ENCODE measurements around the gene MLLT3. TPM values are rescaled to one million over a fixed set of nuclear protein-coding genes. Genes with fewer than 3 reads are reported as not detected.

The MLLT3 gene
- total RNA-seq, 4 donors from 2014 or later: 15.1 to 30.5 (median 18.4) TPM

DNA sequence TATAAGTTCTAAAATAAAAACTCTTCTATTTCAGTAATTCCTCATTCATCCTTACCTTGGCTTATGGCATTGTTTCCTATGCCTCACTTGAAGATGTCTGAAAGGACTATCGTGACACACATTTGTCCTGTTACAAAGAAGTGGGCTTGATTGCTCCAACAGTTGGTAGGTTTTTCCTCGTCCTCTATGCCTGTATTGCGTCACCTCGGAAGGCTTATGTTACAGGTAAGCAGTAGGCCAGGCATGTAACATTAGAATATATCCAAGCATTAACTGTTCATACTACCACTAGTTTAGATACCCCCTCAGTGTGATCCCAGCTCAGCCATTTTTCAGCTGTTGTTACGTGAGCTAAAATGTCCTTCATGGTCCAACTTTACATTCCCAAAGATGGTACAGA lies 116.7 kb downstream of the MLLT3 start:
- DNase-seq: no peak
- Histone ChIP-seq H3K4me1 (peaks cover 0 to 5% (median 0%) of the 10 kb centered on the region in 4 donors), H3K4me3 (no peak overlapping the region), H3K27ac (no peak overlapping the region), H3K27me3 (no peaks in the 10 kb centered on the region), H3K36me3 (no peaks in the 10 kb centered on the region), H3K9me3 (no peaks in the 10 kb centered on the region)
- TF ChIP-seq POLR2A (IDR thresholded peaks at IDR 0.05): no peak
- TF ChIP-seq, protein P1, sequence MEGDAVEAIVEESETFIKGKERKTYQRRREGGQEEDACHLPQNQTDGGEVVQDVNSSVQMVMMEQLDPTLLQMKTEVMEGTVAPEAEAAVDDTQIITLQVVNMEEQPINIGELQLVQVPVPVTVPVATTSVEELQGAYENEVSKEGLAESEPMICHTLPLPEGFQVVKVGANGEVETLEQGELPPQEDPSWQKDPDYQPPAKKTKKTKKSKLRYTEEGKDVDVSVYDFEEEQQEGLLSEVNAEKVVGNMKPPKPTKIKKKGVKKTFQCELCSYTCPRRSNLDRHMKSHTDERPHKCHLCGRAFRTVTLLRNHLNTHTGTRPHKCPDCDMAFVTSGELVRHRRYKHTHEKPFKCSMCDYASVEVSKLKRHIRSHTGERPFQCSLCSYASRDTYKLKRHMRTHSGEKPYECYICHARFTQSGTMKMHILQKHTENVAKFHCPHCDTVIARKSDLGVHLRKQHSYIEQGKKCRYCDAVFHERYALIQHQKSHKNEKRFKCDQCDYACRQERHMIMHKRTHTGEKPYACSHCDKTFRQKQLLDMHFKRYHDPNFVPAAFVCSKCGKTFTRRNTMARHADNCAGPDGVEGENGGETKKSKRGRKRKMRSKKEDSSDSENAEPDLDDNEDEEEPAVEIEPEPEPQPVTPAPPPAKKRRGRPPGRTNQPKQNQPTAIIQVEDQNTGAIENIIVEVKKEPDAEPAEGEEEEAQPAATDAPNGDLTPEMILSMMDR (IDR thresholded peaks at IDR 0.05): no peak

DNA sequence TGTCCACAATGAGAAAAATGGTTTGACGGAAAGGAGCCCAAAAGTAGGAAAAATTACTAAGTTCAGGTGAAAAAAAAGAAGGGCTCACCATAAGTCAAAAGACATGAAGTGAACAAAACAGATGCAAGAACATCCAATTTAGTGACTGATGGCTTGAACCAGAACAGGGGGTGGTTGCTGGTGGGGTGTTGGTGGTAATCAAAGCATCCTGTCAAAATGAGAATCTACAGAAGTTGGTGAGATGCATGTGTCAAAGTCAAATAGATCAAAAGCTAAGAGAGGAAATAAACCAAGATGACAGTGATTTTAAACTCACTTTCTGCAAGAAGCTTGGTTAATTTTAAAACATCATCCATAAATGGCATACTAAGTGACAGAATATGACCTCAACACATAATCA lies 117.4 kb downstream of the MLLT3 start:
- no peak for TF ChIP-seq POLR2A (IDR thresholded peaks at IDR 0.05)
- TF ChIP-seq, protein P1 (IDR thresholded peaks at IDR 0.05): no peak
- Histone ChIP-seq H3K27ac (no peak overlapping the region), H3K9me3 (no peaks in the 10 kb centered on the region)

DNA sequence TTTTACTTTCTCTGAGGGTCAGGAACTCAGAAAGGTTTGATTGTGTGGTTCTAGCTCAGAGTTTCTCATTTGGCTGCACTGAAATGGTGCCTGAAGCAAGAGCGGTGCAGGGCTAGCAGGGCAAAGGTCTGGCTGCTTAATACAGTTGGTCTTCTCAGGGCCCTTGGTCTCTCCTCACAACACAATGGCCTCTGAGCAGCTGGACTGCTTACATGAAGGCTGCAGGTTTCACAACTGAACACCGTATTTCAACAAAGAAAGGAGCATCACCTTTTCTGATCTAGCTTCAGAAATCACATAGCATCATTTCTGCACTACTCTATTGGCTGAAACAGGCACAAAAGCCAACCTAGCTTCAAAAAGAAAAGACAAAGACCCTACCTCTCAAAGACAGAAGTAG lies 122.2 kb downstream of the MLLT3 start:
- TF ChIP-seq POLR2A (IDR thresholded peaks at IDR 0.05): no peak
- TF ChIP-seq, protein P1 (IDR thresholded peaks at IDR 0.05): no peak
- H3K27me3 ChIP-seq: no peaks in the 10 kb centered on the region
- H3K27ac ChIP-seq: no peak overlapping the region
- DNase-seq: no peak
- H3K4me1 ChIP-seq: no peaks in the 10 kb centered on the region
- H3K4me3 ChIP-seq: no peak overlapping the region
- H3K9me3 ChIP-seq: no peaks in the 10 kb centered on the region
- H3K36me3 ChIP-seq: no peaks in the 10 kb centered on the region

More for the DNA sequence above, 117.4 kb downstream of the MLLT3 start:
- peaks cover 0 to 5% (median 0%) of the 10 kb centered on the region in 4 donors for H3K4me1 ChIP-seq
- DNase-seq: no peak
- H3K4me3 ChIP-seq: no peak overlapping the region
- H3K36me3 ChIP-seq: no peaks in the 10 kb centered on the region
- H3K27me3 ChIP-seq: no peaks in the 10 kb centered on the region

DNA sequence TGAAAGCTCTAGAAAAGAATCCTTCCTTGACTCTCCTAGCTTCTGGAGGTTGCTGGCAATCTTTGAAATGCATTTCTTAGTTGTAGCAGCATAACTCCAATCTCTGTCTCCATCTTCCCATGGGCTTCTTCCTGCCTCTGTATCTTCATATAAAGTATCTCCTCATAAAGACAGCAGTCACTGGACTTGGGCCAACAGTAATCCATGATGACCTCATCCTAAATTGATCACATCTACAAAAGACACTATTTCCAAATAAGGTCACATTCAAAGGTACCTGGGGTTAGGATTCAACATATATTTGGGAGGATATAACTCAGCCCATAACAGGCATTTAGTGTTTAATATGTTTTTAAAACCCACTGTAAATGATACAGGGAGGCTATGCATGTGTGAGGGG lies 123.3 kb downstream of the MLLT3 start:
- Histone ChIP-seq H3K4me1 (no peaks in the 10 kb centered on the region), H3K27me3 (no peaks in the 10 kb centered on the region), H3K9me3 (no peaks in the 10 kb centered on the region), H3K36me3 (no peaks in the 10 kb centered on the region), H3K27ac (no peak overlapping the region), H3K4me3 (no peak overlapping the region)
- TF ChIP-seq POLR2A (IDR thresholded peaks at IDR 0.05): no peak
- TF ChIP-seq, protein P1 (IDR thresholded peaks at IDR 0.05): no peak
- DNase-seq: no peak

DNA sequence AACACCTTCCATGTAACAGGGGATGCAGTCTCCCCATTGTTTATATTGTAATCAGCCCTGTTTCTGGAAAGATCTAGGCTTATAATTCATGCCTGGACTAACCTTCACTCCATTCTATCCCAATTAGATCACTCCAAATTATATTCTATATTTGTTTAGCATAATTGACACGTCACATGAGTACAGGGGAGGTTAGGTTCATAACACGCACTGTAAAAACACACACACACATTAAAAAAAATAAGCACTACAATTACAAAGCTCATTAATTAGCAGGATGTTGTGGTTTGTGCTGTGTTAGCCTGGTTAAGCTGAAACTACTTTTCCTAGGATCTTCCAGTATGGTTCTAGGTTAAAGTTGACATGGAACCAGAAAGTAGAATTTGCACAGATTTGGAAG lies 126.0 kb downstream of the MLLT3 start:
- DNase-seq: no peak
- H3K9me3 ChIP-seq: no peaks in the 10 kb centered on the region
- no peaks in the 10 kb centered on the region for H3K4me1 ChIP-seq
- no peak overlapping the region for H3K27ac ChIP-seq
- TF ChIP-seq, protein P1 (IDR thresholded peaks at IDR 0.05): no peak
- TF ChIP-seq POLR2A (IDR thresholded peaks at IDR 0.05): no peak
- no peaks in the 10 kb centered on the region for H3K36me3 ChIP-seq
- no peak overlapping the region for H3K4me3 ChIP-seq
- H3K27me3 ChIP-seq: no peaks in the 10 kb centered on the region

DNA sequence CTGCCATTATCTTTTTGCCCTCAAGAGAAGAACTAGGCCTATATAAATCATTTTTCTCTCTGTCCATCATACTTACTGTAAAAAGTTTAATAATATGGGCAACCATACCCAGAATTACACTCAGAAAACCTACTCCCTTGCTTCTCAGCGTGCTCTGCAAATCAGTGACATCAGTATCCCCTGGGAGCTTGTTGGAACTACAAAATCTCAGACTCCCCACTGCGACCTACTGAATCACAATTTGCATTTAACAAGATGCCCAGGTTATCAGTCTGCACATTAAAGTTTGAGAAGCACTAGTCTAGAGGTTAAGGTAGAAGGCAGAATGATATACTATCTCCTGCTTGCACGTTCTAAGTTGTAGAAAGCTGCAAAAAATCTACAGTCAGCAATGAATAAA lies 127.2 kb downstream of the MLLT3 start:
- Histone ChIP-seq H3K4me3 (no peak overlapping the region), H3K27me3 (no peaks in the 10 kb centered on the region), H3K36me3 (no peaks in the 10 kb centered on the region), H3K9me3 (no peaks in the 10 kb centered on the region), H3K4me1 (no peaks in the 10 kb centered on the region), H3K27ac (no peak overlapping the region)
- no peak for DNase-seq
- TF ChIP-seq POLR2A (IDR thresholded peaks at IDR 0.05): no peak
- TF ChIP-seq, protein P1 (IDR thresholded peaks at IDR 0.05): no peak

Measured in Peyer's patch (tissue), 4 donors.